ENCODE results near the gene ACOX3.
"Not testable (repeated sequence)": the region's sequence is repeated elsewhere in the genome, so short reads cannot be mapped to it uniquely, and the experiment has no call there.

Gene ACOX3

DNA sequence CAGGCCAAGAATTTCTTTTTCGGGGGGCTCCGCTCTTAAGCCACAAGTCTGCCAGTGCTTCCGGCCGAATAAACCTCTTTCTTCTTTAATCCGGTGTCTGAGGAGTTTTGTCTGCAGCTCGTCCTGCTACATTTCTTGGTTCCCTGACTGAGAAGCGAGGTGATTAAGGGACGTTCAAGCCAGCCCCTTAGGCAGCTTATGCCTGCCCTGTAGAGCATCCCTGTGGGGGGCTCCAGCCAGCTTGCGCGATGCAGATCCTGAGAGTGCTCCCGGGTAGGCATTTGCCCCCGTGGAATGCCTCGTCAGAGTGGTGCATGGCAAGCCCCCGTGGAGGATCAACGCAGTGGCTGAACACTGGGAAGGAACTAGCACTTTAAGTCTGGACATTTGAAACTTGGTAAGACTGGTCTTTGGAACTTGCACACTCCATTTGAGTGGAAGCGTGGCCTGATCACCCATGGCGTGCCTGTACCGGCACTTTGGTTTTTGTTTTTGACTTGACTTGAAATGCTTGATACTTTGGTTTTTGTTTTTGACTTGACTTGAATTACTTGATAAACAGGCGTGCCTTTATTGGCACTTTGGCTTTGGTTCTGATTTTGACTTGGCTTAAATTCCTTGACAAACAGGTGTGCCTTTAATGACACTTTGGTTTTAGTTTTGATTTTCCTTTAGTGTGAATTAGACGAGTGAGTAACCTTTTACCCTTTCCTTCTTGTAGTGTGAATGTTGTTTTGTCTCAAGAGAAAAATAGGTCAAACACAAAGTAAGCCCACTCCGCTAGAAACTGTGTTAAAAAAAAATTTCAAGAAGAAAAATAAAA is 6.1 kb downstream of the ACOX3 start:
- DNase-seq (ENCODE audit: low read depth, low spot score): no peak

DNA sequence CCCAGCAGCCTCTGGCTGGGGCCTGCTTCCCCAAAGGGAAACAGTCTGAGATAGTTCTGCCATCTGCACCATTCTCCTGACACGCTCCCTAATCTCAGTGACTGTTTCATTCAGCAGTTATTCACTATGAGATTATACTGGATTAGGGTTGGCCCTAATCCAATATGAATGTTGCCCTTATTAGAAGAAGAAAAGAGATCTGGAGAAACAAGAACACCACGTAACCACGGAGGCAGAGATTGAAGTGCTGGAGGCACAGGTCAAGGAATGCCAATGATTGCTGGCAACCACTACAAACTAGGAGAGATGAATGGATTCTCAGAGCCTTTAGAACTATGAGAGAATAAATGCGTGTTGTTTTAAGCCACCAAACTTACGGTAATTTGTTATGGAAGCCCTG is 7.4 kb downstream of the ACOX3 start:
- DNase-seq (ENCODE audit: low read depth, low spot score): no peak

DNA sequence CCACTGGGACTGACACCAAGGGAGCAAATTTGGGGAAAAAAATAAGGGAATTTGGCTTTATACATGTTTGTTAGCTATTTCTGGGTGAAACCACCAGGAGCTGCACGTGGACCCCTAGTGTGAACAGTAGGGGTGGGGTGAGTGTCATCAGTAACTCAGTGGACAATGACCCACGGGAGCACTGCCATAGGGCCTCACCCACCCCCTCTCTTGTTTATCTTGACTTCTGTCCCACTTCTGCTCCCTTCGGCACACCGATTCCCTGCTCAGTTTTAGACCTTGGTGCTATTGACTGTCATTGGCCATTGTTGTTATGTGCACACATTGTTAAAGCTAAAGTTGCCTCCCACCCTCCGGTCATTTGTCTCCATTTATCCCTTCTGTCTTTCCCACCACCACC is 9.0 kb downstream of the ACOX3 start:
- no peak for DNase-seq (ENCODE audit: low read depth, low spot score)

DNA sequence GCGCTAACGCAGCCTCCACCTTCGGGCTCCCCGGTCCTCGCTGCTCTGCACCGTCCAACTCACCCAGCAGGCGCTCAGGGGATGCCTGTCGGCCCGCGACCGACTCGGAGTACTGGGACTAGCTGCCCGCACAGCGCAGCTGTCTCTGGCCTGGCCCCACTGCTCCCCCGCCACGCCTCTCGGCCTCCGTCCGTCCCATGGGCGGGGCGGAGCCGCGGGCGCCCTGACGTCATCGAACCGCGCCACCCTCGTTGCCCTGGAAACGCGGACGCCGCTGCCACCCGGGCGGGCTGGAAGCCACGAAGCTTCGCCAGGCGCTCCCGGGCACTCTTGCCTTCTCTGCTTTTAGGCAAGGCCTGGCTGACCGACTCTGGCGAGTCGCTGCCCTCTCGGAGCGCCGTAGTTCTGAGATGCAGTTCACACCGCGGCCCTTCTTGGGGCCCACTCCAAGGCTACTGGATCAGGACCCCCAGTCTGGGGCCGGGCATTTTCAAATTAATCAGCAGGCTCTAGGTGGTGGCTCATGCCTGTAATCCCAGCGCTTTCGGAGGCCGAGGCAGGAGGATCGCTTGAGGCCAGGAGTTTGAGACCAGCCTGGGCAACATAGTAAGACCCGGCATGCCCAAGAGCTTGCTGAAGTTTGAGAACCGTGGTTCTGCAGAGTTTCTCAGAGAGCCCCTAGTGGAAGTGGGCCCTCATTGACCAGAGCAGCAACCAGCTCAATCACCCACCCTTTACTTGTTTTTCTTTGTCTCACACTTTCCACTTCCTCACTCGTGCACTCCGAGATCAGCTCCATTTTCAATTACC is 12.0 kb downstream of the ACOX3 start:
- no peak for DNase-seq (ENCODE audit: low read depth, low spot score)

DNA sequence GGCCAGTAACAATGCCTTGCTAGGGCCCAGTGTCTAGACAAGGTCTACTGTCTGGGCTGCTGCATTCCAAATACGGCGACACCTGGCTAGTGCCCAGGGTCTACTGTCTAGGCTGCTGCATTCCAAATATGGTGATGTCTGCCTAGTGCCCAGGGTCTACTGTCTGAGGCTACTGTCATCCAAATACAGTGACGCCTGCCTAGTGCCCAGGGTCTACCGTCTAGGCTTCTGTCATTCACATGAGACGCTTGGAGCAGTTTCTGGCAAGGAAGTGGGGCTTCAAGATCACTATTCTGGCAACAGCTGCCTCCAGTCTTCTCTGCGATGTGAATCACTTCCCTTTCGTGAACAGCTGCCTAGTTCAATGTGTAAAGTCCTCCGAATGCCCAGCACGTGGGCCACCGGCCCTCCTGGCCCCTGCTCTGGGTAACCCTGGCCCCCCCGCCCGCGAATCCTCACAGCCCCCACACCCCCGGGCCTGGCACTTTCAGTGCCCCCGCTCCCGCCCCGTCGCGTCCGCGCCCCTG is 12.7 kb downstream of the ACOX3 start:
- DNase-seq (ENCODE audit: low read depth, low spot score): no peak

DNA sequence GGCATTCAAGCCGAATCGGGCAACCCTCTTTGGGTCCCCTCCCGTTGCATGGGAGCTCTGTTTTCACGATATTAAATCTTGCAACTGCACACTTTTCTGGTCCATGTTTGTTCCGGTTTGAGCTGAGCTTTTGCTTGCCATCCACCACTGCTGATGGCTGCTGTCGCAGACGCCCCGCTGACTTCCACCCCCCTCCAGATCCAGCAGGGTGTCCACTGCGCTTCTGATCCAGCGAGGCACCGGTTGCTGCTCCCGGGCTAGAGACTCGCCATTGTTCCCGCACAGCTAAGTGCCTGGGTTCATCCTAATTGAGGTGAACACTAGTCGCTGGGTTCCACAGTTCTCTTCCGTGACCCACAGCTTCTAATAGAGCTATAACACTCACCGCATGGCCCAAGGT is 13.3 kb downstream of the ACOX3 start:
- no peak for DNase-seq (ENCODE audit: low read depth, low spot score)

DNA sequence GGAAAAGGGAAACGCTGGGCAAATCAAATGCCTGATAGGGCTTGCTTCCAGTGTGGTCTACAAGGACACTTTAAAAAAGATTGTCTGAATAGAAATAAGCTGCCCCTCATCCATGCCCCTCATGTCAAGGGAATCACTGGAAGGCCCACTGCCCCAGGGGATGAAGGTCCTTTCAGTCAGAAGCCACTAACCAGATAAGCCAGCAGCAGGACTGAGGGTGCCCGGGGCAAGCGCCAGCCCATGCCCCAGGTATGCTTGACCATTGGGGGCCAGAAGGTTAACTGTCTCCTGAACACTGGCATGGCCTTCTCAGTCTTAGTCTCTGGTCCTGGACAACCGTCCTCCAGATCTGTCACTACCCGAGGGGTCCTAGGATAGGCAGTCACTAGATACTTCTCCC is 17.7 kb downstream of the ACOX3 start:
- DNase-seq (ENCODE audit: low read depth, low spot score): no peak

DNA sequence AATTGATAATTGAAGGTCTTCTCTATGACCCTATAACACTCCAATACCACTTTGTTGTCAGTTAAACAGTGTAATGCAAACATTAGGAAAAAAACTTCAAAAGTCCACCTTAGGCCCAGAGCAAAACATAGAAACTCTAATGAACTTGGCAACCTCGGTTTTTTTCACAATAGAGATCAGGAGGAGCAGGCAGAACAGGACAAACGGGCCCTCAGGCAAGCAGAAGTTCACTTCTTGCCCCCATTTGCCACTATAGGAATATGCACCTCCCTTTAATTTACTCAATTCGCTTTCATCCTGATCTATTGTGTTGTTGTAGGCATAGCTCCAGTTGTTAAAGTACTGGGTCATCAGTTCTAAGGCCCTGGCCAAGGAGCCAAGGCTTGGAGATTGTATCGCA is 18.2 kb downstream of the ACOX3 start:
- DNase-seq (ENCODE audit: low read depth, low spot score): no peak

DNA sequence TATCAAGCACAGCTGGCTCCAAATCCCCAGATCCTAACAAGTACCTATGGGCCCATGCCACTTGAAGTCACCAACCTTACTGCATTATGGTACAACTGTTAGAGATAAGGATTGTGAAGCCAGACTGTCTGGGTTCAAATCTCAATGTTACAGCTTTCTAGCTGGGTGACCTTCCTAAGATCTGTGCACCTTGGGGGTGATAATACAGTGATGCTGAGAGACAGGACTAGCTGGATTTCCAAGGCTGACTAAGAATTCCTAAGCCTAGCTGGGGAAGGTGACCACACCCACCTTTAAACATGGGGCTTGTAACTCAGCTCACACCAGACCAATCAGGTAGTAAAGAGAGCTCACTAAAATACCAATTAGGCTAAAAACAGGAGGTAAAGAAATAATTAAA is 20.4 kb downstream of the ACOX3 start:
- DNase-seq (ENCODE audit: low read depth, low spot score): not testable (repeated sequence)

DNA sequence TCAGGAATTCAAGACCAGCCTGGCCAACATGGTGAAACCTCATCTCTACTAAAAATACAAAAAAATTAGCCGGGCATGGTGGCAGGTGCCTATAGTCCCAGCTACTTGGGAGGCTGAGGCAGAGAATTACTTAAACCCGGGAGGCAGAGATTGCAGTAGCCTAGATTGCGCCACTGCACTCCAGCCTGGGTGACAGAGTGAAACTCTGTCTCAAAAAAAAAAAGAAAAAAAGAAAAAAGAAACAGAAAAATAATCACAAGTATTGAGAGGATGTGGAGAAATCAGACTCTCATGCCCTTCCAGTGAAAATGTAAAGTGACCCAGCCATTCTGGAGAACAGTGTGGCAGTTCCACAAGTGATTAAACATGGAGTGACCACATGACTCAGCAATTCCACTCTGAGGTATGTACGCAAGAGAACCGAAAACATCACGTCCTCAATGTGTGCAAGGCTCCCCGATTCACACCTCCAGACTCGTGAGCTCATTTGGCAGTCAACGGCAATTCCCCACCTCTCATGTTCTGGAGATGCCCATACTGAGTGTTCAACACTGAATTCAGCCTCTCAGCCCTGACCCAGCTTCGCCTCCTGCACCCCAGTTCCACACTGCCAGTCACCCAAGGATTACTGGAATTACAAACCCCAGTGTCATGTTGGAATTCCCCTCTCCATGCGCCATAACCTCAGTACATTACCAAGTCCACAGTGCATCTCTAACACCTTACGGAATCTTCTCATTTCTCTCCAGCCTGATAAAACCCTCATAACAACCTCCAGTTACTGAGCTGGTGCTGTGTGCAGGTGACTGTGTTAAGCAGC is 21.1 kb downstream of the ACOX3 start:
- no peak for DNase-seq (ENCODE audit: low read depth, low spot score)

DNA sequence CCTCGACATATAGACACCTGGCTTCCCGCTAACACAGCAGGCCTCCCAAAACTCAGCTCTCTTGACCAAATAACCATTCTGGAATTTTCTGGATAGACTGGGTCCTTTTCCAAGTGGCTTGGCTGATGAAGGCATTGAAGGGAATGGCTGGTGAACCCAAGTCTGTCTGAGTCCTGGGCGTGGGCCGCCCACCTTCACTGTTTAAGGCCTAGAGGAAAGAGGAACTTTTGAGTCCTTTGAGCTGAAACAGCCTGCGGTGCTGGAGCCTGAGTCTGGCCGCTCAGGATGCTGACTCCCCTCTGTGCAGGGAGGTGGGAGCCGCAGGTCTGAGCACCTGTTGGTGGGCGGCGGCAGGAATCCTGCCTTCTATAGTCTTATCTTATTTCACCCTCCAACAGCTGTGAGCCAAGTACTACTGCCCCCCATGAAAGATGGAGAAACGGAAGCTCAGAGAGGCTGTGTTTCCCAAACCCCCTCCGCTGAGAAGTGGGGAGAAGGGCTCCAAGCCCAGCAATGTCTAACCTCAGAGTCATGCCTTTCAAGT is 23.4 kb downstream of the ACOX3 start:
- no peak for DNase-seq (ENCODE audit: low read depth, low spot score)

DNA sequence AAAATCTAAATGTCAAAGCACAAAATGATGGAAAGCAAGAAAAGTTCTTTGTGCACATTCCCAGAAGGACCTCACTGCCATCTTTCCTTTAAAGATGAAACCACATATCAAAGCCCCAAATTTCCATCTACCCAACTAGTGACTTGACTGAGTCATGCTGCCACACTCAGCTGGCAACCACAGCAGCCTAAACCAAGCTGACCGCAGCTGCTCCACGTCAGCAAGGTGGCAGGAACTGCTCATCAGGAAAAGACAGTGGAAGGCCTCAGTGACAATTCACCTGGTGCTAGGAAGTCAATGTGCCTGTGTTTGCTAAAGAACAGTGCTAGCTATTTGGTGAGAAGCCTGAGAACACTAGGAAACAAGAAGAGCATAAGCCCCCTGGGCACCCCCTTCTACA is 26.1 kb downstream of the ACOX3 start:
- no peak for DNase-seq (ENCODE audit: low read depth, low spot score)

DNA sequence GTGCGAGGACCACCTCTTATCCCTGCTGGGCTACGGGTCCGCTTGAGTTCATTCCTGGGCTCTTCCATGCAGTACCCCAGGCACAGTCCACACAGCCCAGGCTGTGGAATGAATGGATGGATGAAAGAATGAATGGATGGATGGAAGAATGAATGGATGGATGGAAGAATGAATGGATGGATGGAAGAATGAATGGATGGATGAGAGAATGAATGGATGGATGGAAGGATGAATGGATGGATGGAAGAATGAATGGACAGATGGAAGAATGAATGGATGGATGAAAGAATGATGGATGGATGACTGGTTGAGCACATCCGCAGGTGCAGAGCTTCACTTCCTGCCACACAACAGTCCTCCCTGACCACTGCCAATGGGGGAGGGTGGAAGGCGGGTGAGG is 28.2 kb downstream of the ACOX3 start:
- no peak for DNase-seq (ENCODE audit: low read depth, low spot score)

DNA sequence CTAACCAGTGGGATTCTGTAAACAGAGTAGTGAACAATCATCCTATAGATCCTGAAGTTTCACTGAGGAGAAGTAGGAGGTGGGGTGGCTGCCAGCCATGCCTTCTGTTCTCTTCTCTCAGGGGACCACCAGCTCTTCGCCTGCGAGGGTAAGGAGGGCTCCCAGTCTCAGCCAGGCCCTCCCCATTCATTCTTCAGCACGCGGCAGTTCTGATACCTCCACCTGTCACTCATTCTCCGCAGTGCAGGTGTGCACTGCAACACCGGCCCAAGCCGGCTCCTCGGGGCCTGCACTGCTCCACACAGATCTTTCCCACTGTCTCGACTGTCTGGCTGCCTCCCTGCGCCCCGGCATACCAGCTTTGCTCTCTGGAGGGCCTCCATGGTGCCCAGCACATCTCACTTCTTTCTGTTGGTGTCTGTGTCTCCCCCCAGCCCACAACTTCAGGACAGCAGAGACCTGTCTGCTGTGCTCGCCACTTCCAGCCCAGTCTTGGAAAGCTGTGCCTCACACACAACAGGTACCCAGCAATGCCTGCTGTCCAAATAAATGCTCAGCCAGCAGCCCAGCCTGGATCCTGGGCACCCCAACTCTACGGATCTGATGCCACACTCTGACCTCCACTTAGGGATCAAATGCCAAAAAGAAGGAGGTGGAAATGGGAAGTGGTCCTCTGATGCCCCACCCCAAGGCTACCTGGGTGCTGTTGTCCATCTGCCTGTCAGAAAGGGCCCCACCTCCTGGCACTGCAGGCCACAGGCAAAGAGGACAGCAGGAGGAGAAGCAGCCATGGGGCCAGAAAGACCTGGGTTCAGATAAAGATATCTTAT is 29.0 kb downstream of the ACOX3 start:
- no peak for DNase-seq (ENCODE audit: low read depth, low spot score)

DNA sequence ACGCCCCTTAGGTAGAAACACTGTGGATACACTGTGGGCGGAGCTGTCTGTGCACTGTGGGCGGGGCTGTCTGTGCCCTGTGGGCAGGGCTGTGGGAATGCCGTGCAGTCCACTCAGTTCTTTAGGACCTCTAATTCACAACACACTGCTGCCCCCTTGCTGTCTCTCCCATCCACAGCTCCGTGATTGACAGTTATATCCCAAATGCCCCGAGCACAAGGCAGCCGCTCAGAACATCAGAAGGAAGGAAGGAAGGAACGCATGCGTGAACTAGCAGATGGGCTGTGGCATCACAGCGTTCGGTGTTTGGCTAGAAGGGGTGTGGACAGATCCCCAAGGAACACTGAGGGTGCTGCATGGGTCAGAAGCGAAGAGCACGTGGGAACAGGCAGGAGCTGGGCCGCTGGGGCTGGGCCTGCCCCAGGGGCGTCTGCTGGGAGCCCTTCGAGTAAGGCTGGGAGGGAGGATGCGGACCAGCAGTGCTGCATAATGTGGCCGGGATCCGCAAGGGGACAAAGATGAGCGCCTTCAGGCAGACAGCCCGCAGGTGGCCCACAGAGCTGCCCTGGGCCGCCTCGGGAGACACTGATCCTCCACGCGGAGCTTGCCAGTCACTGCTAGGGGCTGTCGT is 29.8 kb downstream of the ACOX3 start:
- DNase-seq (ENCODE audit: low read depth, low spot score): peak; percentile 63

DNA sequence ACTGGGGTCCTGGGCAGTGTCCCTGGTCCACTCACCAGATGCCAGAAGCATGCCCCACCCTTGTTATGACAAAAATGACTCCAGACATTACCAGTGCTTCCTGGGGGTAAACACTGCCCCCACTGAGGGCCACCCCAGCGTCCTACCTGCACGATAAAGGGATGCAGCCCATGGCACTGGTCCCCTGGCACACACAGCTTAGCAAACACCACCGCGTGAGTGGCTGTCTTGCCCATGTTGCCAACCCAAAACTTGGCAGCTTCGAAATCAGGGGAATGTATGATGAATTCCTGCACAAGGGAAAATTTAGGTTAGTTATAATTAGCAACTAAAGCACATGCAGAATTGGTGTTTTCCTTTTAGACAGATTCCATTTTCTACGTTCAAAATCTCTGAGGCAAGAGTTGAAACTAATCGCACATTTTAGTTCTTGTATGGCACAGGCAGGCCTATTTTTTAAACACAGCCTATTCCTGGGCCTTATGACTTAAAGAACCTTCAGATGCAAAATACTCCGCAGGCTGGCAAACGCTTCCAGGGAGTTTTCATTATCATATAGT is 30.4 kb downstream of the ACOX3 start:
- DNase-seq (ENCODE audit: low read depth, low spot score): no peak

DNA sequence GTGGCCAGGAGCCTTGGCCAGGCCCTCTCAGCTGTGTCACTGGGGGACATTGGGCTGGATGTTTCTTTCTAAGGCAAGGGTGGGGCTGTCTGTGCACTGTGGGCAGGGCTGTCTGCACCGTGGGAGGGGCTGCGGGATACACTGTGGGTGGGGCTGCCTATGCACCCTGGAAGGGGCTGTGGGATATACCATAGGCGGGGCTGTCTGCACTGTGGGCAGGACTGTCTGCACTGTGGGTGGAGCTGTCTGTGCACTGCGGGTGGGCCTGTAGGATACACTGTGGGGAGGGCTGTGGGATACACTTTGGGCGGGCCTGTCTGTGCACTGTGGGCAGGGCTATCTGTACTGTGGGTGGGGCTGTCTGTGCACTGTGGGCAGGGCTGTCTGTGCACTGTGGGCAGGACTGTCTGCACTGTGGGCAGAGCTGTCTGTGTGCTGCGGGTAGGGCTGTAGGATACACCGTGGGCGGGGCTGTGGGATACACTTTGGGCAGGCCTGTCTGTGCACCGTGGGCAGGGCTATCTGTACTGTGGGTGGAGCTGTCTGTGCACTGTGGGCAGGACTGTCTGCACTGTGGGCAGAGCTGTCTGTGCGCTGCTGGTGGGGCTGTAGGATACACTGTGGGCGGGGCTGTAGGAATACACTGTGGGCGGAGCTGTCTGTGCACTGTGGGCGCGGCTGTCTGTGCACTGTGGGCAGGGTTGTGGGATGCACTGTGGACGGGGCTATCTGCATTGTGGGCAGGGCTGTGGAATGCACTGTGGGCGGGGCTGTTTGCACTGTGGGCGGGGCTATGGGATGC is 31.1 kb downstream of the ACOX3 start:
- DNase-seq (ENCODE audit: low read depth, low spot score): no peak

DNA sequence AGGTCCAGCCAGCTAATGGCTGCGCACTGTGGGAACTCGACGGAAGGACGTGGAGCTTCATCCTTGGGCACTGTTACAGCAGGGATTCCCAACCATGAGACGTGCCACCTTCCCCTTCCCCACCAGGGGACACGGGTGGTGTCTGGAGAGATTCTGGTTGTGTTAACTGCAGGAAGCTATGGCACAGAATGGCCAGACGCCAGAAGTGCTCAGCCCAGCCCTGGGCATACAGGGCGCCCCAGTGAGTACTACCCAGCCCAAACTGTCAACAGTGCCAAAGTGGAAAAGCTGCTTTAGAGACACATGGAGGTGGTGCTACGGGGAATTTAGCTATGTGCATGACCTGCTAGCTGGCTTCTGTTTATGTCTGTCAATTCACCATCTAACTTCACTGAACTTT is 32.8 kb downstream of the ACOX3 start:
- no peak for DNase-seq (ENCODE audit: low read depth, low spot score)

DNA sequence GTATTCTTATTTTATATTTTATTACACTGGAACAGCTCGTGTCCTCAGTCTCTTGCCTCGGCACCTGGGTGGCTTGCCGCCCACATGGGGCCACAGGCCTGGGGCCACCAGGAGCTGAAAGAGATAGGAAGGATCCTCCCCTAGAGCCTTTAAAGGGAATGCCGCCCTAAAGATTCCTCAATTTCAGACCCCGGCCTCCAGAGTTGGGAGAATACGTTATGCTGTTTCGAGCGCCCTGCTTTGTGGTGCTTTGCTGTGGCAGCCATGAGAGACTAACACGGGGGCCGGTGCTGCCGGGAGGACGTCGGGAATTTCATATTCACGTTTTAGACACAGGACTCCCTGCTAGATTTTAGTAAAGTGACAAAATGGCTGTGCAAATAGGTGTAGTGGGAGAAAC is 33.2 kb downstream of the ACOX3 start:
- DNase-seq (ENCODE audit: low read depth, low spot score): no peak

Measured in iPS DF 19.7 (cell line).